Upper lobe of left lung (tissue), 6 donors: ENCODE data around the gene ILKAP. TPM values are rescaled to one million over a fixed set of nuclear protein-coding genes. Genes with fewer than 3 reads are reported as not detected.

Experiments used
- ATAC-seq, 2 donors: fragments of 200-7000 bp; cut with Tn5 transposase; one replicate each; pipeline ENCODE4 v1.9.1; 2022; ENCODE audit warnings: mild to moderate bottlenecking in 2 of 2, moderate library complexity in 2 of 2; ENCODE audit not compliant: low FRiP score in 2 of 2
- DNase-seq, 2 donors: peaks; one replicate each; pipeline ENCODE4 v3.0.0-alpha.2; 2019 to 2020
- H3K27ac ChIP-seq, 4 donors: fragments of 200-600 bp; sonication (generic); one replicate each; pipeline ENCODE4 v1.5.1; 2016 to 2019
- H3K27me3 ChIP-seq, 4 donors: fragments of 200-600 bp; sonication (generic); one replicate each; pipeline ENCODE4 v1.5.1; 2017 to 2019
- H3K36me3 ChIP-seq, 4 donors: fragments of 200-600 bp; sonication (generic); one replicate each; pipeline ENCODE4 v1.5.1; 2016 to 2019
- H3K4me1 ChIP-seq, 4 donors: fragments of 200-600 bp; sonication (generic); one replicate each; pipeline ENCODE4 v1.5.1; 2018 to 2019
- H3K4me3 ChIP-seq, 4 donors: fragments of 200-600 bp; sonication (generic); one replicate each; pipeline ENCODE4 v1.5.1; 2017 to 2019; ENCODE audit warnings: mild to moderate bottlenecking in 2 of 4, moderate library complexity in 1 of 4
- H3K9me3 ChIP-seq, 4 donors: fragments of 200-600 bp; sonication (generic); one replicate each; pipeline ENCODE4 v1.5.1; 2018 to 2019
- CTCF ChIP-seq, 6 experiments: fragments of 450-650 bp in 4 of 6; fragments of 200-600 bp in 2 of 6; sonication (generic) in 2 of 6; IDR thresholded peaks; one replicate each; pipeline ENCODE4 v1.5.1; 2016 to 2019; ENCODE audit warnings: antibody characterized with exemption in 6 of 6
- EP300 ChIP-seq, 4 donors: sonication (generic); formaldehyde crosslinking; IDR thresholded peaks; one replicate each; pipeline ENCODE4 v1.5.1; 2017; ENCODE audit warnings: antibody characterized with exemption in 4 of 4, control low read depth in 2 of 4
- POLR2A ChIP-seq, 4 donors: fragments of 450-650 bp; IDR thresholded peaks; one replicate each; pipeline ENCODE4 v1.5.1; 2016 to 2017; ENCODE audit warnings: antibody characterized with exemption in 4 of 4, mild to moderate bottlenecking in 2 of 4
- POLR2AphosphoS5 ChIP-seq, 2 donors: sonication (generic); formaldehyde crosslinking; IDR thresholded peaks; one replicate each; pipeline ENCODE4 v1.5.1; 2017; ENCODE audit warnings: antibody characterized with exemption in 2 of 2
- WGBS, 2 donors: methylation state at CpG; one replicate each; pipeline ENCODE4 v1.1.5; 2017 to 2018; 5-methylcytosine and 5-hydroxymethylcytosine counted together
- total RNA-seq, 6 donors: library from RNA; depleted of rRNA in 4 of 6; stranded (reverse); fragments of >200 nt in 4 of 6; gene quantifications; one replicate each; pipeline versions ENCODE4 v1.1.0 to v1.2.1, GENCODE V29; 2016 to 2021
- donor health status: DM: no; HTN: no; CAD: no; lungs with moderate emphysema.
- donor health status: DM: no; HTN: yes; CAD: no; lungs with severe emphysema.

Gene ILKAP
- total RNA-seq, 6 donors from 2014 or later: 35.2 to 67.1 (median 40.7) TPM

- TF ChIP-seq CTCF (IDR thresholded peaks at IDR 0.05) (no peak), POLR2AphosphoS5 (IDR thresholded peaks at IDR 0.05) (no peak)
- Histone ChIP-seq H3K36me3 (peaks cover 0 to 8% (median 6%) of the 10 kb centered on the region in 4 donors), H3K27me3 (no peaks in the 10 kb centered on the region), H3K4me3 (no peak overlapping the region), H3K9me3 (no peaks in the 10 kb centered on the region), H3K4me1 (peaks cover 5 to 24% (median 11%) of the 10 kb centered on the region in 4 donors), H3K27ac (no peak overlapping the region)
- WGBS, 2 donors: 82 to 91% methylated on average over 6 to 8 of the region's 8 CpGs
- ATAC-seq (peak in 1 of 2 donors; percentile 15), DNase-seq (peak in 1 of 2 donors; percentile 44)
Measured at GRCh38 chr2:238226698-238227586, 23.4 kb upstream of the ILKAP start.

DNA sequence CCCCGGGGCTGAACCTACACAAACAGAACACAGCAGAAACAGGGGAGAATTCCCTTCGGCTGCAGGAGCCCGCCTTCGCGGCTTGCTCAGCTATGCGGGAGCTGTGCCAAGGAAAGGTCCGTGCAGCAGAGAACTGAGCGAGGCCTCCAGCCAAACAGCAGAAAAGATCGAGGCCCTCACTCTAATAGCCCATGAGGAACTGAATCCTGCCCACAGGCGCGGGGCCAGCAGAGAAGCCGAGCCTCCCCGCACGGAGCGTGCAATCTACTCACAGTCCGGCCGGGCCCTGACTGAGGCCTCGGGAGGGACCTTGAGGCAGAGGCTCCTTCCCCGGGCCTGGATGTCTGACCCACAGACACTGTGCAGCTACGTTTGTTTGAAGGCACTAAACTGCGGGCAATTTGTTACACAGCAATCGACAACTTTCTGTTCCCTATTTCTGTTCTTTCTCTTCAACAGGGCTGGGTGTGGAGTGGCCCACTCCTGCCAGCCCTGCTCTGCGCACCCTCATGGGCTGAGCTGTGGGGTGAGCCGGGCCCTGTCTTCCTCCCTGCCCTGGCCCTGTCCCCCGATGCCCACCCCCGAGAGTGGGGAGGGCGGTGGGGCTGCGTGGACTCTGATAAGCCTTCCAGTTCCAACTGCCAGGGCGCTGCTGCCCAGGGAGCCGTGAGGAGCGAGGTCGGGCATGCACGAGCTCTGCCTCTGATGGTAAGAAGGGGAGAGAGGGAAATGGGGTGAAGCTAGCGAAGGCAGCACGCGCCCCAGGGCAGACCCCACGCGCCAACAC is 22.6 kb upstream of the ILKAP start:
- 83 to 84% methylated on average over 24 to 36 of the region's 38 CpGs for WGBS, 2 donors
- ATAC-seq (peak in 1 of 2 donors; percentile 18), DNase-seq (peak in 1 of 2 donors; percentile 72)
- TF ChIP-seq CTCF (IDR thresholded peaks at IDR 0.05): no peak
- TF ChIP-seq EP300 (IDR thresholded peaks at IDR 0.05): no peak
- no peak for TF ChIP-seq POLR2A (IDR thresholded peaks at IDR 0.05)
- TF ChIP-seq POLR2AphosphoS5 (IDR thresholded peaks at IDR 0.05): no peak
- H3K9me3 ChIP-seq: no peaks in the 10 kb centered on the region
- H3K27me3 ChIP-seq: no peaks in the 10 kb centered on the region
- no peak overlapping the region for H3K27ac ChIP-seq
- H3K4me1 ChIP-seq: peaks cover 0 to 16% (median 9%) of the 10 kb centered on the region in 4 donors
- H3K36me3 ChIP-seq: peaks cover 0 to 8% (median 6%) of the 10 kb centered on the region in 4 donors
- H3K4me3 ChIP-seq: no peak overlapping the region

DNA sequence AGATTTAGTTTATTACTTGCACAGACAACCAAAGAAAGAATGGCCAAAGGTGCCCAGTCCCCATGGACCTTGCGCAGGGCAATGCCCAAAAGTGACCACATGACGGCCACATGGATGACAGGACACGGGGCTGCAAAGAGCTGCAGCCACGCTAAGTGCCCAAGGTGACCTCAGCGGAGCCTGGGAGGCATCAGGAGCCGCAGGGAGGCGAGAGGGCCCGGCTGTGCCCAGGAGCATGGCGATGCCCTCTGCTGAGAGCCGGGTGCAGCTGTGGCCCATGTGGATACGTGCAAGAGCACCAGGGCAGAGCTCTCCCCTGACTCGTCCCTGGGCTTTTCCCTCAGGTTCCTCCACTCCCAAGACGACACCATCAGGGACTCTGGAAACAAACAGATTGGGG is 21.6 kb upstream of the ILKAP start:
- Histone ChIP-seq H3K4me3 (no peak overlapping the region), H3K4me1 (peaks cover 0 to 9% (median 2%) of the 10 kb centered on the region in 4 donors), H3K36me3 (peaks cover 0 to 8% (median 6%) of the 10 kb centered on the region in 4 donors), H3K27me3 (no peaks in the 10 kb centered on the region), H3K9me3 (no peaks in the 10 kb centered on the region), H3K27ac (no peak overlapping the region)
- TF ChIP-seq CTCF (IDR thresholded peaks at IDR 0.05) (no peak), EP300 (IDR thresholded peaks at IDR 0.05) (no peak), POLR2A (IDR thresholded peaks at IDR 0.05) (no peak), POLR2AphosphoS5 (IDR thresholded peaks at IDR 0.05) (no peak)
- ATAC-seq (no peak), DNase-seq (no peak)
- 89 to 93% methylated on average over 6 to 9 of the region's 13 CpGs for WGBS, 2 donors

DNA sequence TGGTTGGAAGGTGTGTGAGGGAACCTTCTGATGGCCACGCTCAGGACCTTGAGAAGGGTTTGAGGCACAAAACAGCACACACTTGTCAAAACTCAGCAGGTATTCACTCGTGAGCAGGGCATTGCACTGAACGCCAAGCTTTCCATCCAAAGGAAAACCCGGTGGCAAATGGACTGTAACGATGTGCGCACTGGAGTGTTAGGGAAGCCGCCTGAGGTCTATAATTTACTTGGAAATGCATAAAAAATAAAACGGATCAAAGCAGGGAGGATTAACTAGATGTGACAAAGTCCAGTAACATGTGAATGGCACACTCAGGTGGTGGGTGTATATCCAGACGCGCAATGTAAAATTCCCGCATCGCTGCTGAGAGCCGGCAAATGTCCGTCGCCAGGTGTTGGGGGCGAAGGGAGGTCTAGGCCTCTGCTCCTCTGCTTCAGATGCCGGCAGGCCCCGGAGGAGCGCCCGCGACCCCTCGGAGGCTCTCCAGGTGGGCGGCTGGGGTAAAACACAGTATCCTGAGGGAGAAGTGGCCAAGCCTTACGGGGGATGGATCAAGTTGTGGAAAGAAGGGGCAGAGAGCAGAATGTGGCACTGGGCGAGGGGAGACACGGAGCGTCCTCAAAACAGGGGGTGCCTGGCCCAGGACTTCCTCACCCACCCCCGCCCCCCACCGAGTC is 21.0 kb upstream of the ILKAP start:
- Histone ChIP-seq H3K36me3 (peaks cover 0 to 8% (median 6%) of the 10 kb centered on the region in 4 donors), H3K27ac (no peak overlapping the region), H3K4me1 (peaks cover 0 to 9% (median 2%) of the 10 kb centered on the region in 4 donors), H3K27me3 (no peaks in the 10 kb centered on the region), H3K9me3 (no peaks in the 10 kb centered on the region), H3K4me3 (no peak overlapping the region)
- ATAC-seq: no peak
- WGBS, 2 donors: 95 to 97% methylated on average over 29 of the region's 29 CpGs
- DNase-seq: peak in 1 of 2 donors; percentile 68
- TF ChIP-seq EP300 (IDR thresholded peaks at IDR 0.05) (no peak), CTCF (IDR thresholded peaks at IDR 0.05) (no peak), POLR2AphosphoS5 (IDR thresholded peaks at IDR 0.05) (no peak), POLR2A (IDR thresholded peaks at IDR 0.05) (no peak)
